ENCODE results near the gene RGS14. TPM values are rescaled to one million over a fixed set of nuclear protein-coding genes. Genes with fewer than 3 reads are reported as not detected.

Gene RGS14
- total and polyA plus RNA-seq, 4 donors: 7.5 to 14.4 (median 10.4) TPM

Other genes starting within 250 kb of the RGS14 start
- 10 to 100 TPM; 72.8 to 77.2 TPM for gene NSD1, start 224.2 kb upstream of the RGS14 start, total RNA-seq
- 10 to 100 TPM; 43.0 to 44.6 TPM for gene NSD1, start 224.2 kb upstream of the RGS14 start, polyA plus RNA-seq (ENCODE audit: insufficient read length in 2 of 2)
- 10 to 100 TPM; 15.5 to 28.3 TPM for gene RAB24, start 54.2 kb upstream of the RGS14 start, total RNA-seq
- 10 to 100 TPM; 49.8 to 58.9 TPM for gene RAB24, start 54.2 kb upstream of the RGS14 start, polyA plus RNA-seq (ENCODE audit: insufficient read length in 2 of 2)
- 100 to 1,000 TPM in 1 of 2 donors, 10 to 100 TPM in 1; 35.2 to 101 TPM for gene PRELID1, start 54.1 kb upstream of the RGS14 start, total RNA-seq
- gene PRELID1, start 54.1 kb upstream of the RGS14 start, polyA plus RNA-seq (ENCODE audit: insufficient read length in 2 of 2): 100 to 1,000 TPM; 115 to 116 TPM
- gene MXD3, start 46.0 kb upstream of the RGS14 start, total RNA-seq: 10 to 100 TPM in 1 of 2 donors, 1 to 10 TPM in 1; 4.9 to 20.2 TPM
- 10 to 100 TPM; 21.7 to 30.4 TPM for gene MXD3, start 46.0 kb upstream of the RGS14 start, polyA plus RNA-seq (ENCODE audit: insufficient read length in 2 of 2)
- 100 to 1,000 TPM in 1 of 2 donors, 10 to 100 TPM in 1; 96.6 to 152 TPM for gene LMAN2, start 6.3 kb upstream of the RGS14 start, total RNA-seq
- gene LMAN2, start 6.3 kb upstream of the RGS14 start, polyA plus RNA-seq (ENCODE audit: insufficient read length in 2 of 2): 10 to 100 TPM; 90.3 to 96.1 TPM
- not detected for gene SLC34A1, start 26.5 kb downstream of the RGS14 start, total RNA-seq
- gene SLC34A1, start 26.5 kb downstream of the RGS14 start, polyA plus RNA-seq (ENCODE audit: insufficient read length in 2 of 2): 1 to 10 TPM in 1 of 2 donors, under 1 TPM in 1; 0.68 to 1.2 TPM
- not detected for gene PFN3, start 42.7 kb downstream of the RGS14 start, total RNA-seq
- under 1 TPM; 0.32 to 1.00 TPM for gene PFN3, start 42.7 kb downstream of the RGS14 start, polyA plus RNA-seq (ENCODE audit: insufficient read length in 2 of 2)
- gene F12, start 51.6 kb downstream of the RGS14 start, total RNA-seq: 1 to 10 TPM; 1.9 to 3.2 TPM
- 10 to 100 TPM; 14.7 to 15.1 TPM for gene F12, start 51.6 kb downstream of the RGS14 start, polyA plus RNA-seq (ENCODE audit: insufficient read length in 2 of 2)
- 10 to 100 TPM; 16.7 to 22.5 TPM for gene GRK6, start 68.8 kb downstream of the RGS14 start, total RNA-seq
- gene GRK6, start 68.8 kb downstream of the RGS14 start, polyA plus RNA-seq (ENCODE audit: insufficient read length in 2 of 2): 10 to 100 TPM; 41.8 to 42.4 TPM
- 1 to 10 TPM; 4.3 to 8.8 TPM for gene PRR7, start 88.9 kb downstream of the RGS14 start, total RNA-seq
- gene PRR7, start 88.9 kb downstream of the RGS14 start, polyA plus RNA-seq (ENCODE audit: insufficient read length in 2 of 2): 10 to 100 TPM; 28.3 to 31.7 TPM
- 100 to 1,000 TPM in 1 of 2 donors, 10 to 100 TPM in 1; 49.6 to 105 TPM for gene DBN1, start 115.7 kb downstream of the RGS14 start, total RNA-seq
- gene DBN1, start 115.7 kb downstream of the RGS14 start, polyA plus RNA-seq (ENCODE audit: insufficient read length in 2 of 2): 100 to 1,000 TPM; 241 to 273 TPM
- 10 to 100 TPM; 23.4 to 67.3 TPM for gene PDLIM7, start 139.7 kb downstream of the RGS14 start, total RNA-seq
- 100 to 1,000 TPM in 1 of 2 donors, 10 to 100 TPM in 1; 61.1 to 128 TPM for gene PDLIM7, start 139.7 kb downstream of the RGS14 start, polyA plus RNA-seq (ENCODE audit: insufficient read length in 2 of 2)
- gene DOK3, start 151.9 kb downstream of the RGS14 start, total RNA-seq: 1 to 10 TPM; 3.4 to 5.6 TPM
- 10 to 100 TPM; 12.2 to 15.8 TPM for gene DOK3, start 151.9 kb downstream of the RGS14 start, polyA plus RNA-seq (ENCODE audit: insufficient read length in 2 of 2)
- 10 to 100 TPM; 67.1 to 92.7 TPM for gene DDX41, start 159.0 kb downstream of the RGS14 start, total RNA-seq
- gene DDX41, start 159.0 kb downstream of the RGS14 start, polyA plus RNA-seq (ENCODE audit: insufficient read length in 2 of 2): 100 to 1,000 TPM; 118 to 126 TPM
- gene FAM193B, start 196.6 kb downstream of the RGS14 start, total RNA-seq: 10 to 100 TPM; 21.6 to 72.7 TPM
- gene FAM193B, start 196.6 kb downstream of the RGS14 start, polyA plus RNA-seq (ENCODE audit: insufficient read length in 2 of 2): 100 to 1,000 TPM in 1 of 2 donors, 10 to 100 TPM in 1; 78.0 to 115 TPM
- gene TMED9, start 234.3 kb downstream of the RGS14 start, total RNA-seq: 10 to 100 TPM; 53.6 to 66.7 TPM
- gene TMED9, start 234.3 kb downstream of the RGS14 start, polyA plus RNA-seq (ENCODE audit: insufficient read length in 2 of 2): 100 to 1,000 TPM; 135 to 147 TPM
- gene B4GALT7, start 242.2 kb downstream of the RGS14 start, total RNA-seq: 10 to 100 TPM; 13.8 to 32.3 TPM
- 10 to 100 TPM; 27.3 to 31.9 TPM for gene B4GALT7, start 242.2 kb downstream of the RGS14 start, polyA plus RNA-seq (ENCODE audit: insufficient read length in 2 of 2)

Data from spinal cord (tissue), 4 donors.